Activated CD8-positive, alpha-beta memory T cell treated with anti-CD3 and anti-CD28 coated beads, Interleukin-2, amount 50 U/mL, for 48 hours (primary cell): ENCODE results near the gene PLVAP.

Experiments
- DNase-seq: peaks from one replicate; pipeline ENCODE4 v3.0.0-alpha.2; 2020

Gene PLVAP

GRCh38 chr19:17376935-17377600, at the start of gene PLVAP:
Gene PLVAP, minus strand, starts transcription at chr19:17377342. Its CDS starts 54 bp downstream, at chr19:17377288.
- no peak for DNase-seq

GRCh38 chr19:17424743-17425365, 47.7 kb upstream of the PLVAP start:
- DNase-seq: peak; percentile 68

- no peak for DNase-seq
These were observed 46.5 kb upstream of the PLVAP start for GRCh38 chr19:17423429-17424208.

GRCh38 chr19:17421942-17422341, 44.8 kb upstream of the PLVAP start:
- no peak for DNase-seq

GRCh38 chr19:17420475-17420924, 43.4 kb upstream of the PLVAP start:
- peak; percentile 69 for DNase-seq

GRCh38 chr19:17419621-17420474, 42.7 kb upstream of the PLVAP start, which contains the start of gene MVB12A:
Gene MVB12A, plus strand, starts transcription at chr19:17420047. Its CDS starts 89 bp downstream, at chr19:17420136.
- DNase-seq: peak; percentile 95

- DNase-seq: no peak
These were observed 42.0 kb upstream of the PLVAP start for GRCh38 chr19:17419154-17419620.

GRCh38 chr19:17418710-17419109, 41.6 kb upstream of the PLVAP start:
- no peak for DNase-seq

- no peak for DNase-seq
These were observed 38.0 kb upstream of the PLVAP start for GRCh38 chr19:17415121-17415520.

- no peak for DNase-seq
These were observed 37.0 kb upstream of the PLVAP start for GRCh38 chr19:17414097-17414496.

GRCh38 chr19:17411801-17412200, 34.7 kb upstream of the PLVAP start:
- no peak for DNase-seq

- DNase-seq: no peak
These were observed 32.8 kb upstream of the PLVAP start for GRCh38 chr19:17409990-17410389.

- no peak for DNase-seq
These were observed 29.7 kb upstream of the PLVAP start for GRCh38 chr19:17406887-17407196.

- DNase-seq: peak; percentile 78
These were observed 29.1 kb upstream of the PLVAP start for GRCh38 chr19:17406046-17406886.

- peak; percentile 76 for DNase-seq
These were observed 28.3 kb upstream of the PLVAP start, which contains the start of gene BST2 for GRCh38 chr19:17405250-17406045. Gene BST2, minus strand, starts transcription at chr19:17405630. Its CDS starts 55 bp downstream, at chr19:17405575.

GRCh38 chr19:17404621-17405249, 27.6 kb upstream of the PLVAP start:
- DNase-seq: peak; percentile 56

- DNase-seq: no peak
These were observed 26.9 kb upstream of the PLVAP start for GRCh38 chr19:17404015-17404414.

GRCh38 chr19:17402982-17403855, 26.1 kb upstream of the PLVAP start:
- DNase-seq: peak; percentile 83

GRCh38 chr19:17401628-17402027, 24.5 kb upstream of the PLVAP start:
- no peak for DNase-seq
